Sciatic nerve (tissue), 2 donors: Measurements from ENCODE around the gene MAP7. TPM values are rescaled to one million over a fixed set of nuclear protein-coding genes. Genes with fewer than 3 reads are reported as not detected.
"Not testable (repeated sequence)": the region's sequence is repeated elsewhere in the genome, so short reads cannot be mapped to it uniquely, and the experiment has no call there.

Source experiments
- ATAC-seq: fragments of 200-7000 bp; cut with Tn5 transposase; one replicate; pipeline ENCODE4 v1.9.1; 2020; ENCODE audit warnings: mild to moderate bottlenecking, moderate library complexity
- DNase-seq: peaks from one replicate; pipeline ENCODE4 v3.0.0-alpha.2; 2020; ENCODE audit warnings: low spot score
- intact Hi-C: fragments of 100-400 bp; cut with DNase I; formaldehyde crosslinking; loops from one replicate; pipeline ENCODE4 v1.14.2; 2022
- total RNA-seq: library from RNA; stranded (reverse); fragmentation: NEBNext Ultra II Directional; extraction: Animal tissue kit (Norgen Biotek cat#: 25700); gene quantifications from one replicate; pipeline ENCODE4 v1.2.1, GENCODE V29; 2021
- donor health status: DM: no; HTN: no; CAD: no.
- donor health status: DM: no; HTN: no; CAD: no.

MAP7 gene
- total RNA-seq, 1 donor from 2014 or later, result 1.2 TPM

DNA sequence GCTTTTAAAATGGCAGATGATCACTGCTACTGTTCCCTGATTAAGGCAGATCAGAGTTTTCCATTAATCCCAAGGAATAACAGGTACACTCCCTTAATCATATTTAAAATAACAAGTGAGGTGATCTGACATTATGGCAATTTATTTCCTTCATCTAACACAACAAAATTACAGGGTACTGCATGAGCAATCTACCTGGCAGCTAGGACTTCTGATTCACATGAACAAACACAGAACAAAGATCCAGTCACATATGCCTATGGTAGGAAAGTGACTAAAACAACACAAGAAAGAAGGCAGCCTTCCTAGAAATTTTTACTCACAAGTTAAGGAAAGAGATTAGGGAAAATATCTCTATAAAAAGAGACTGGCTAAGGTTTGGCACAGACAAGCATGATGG, 33.2 kb downstream of the MAP7 start:
- DNase-seq, result no peak
- no peak for ATAC-seq
- intact Hi-C loops, result no loop called here

DNA sequence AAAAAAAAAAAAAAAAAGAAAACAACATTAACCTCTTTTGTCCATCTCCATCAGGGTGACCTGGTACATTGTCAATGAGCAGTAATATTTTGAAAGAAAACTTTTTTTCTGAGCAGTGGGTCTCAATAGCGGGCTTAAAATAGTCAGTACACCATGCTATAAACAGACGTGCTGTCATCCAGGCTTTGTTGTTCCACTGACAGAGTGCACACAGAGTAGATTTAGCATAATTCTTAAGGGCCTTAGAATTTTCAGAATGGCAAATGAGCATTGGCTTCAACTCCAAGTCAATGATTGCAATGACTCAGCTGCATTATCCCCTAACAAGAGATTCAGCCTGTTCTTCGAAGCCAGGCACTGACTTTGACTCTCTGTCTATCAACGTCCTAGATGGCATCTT, 35.6 kb downstream of the MAP7 start:
- ATAC-seq (no peak), DNase-seq (no peak)
- intact Hi-C loops, result no loop called here

DNA sequence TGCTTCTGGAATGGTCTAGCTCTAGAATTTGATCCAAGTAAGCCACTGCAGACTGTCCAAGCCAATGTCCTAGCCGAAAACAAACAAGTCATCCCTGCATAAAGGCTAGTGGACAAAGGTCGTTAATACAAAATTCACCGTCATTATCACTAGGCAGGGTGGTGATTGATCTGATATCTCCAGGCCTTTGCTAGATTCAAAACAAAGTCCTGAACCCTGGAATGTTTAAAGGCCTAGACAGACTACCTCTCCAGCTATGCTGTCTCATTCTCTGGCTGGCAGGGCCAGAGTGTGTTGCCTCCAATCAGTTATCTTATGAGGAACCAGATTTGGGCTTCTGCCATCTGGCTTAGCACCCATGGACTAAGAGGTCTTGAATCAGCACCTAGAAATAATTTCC, 38.3 kb downstream of the MAP7 start:
- DNase-seq (no peak), ATAC-seq (no peak)
- intact Hi-C loops, result no loop called here

DNA sequence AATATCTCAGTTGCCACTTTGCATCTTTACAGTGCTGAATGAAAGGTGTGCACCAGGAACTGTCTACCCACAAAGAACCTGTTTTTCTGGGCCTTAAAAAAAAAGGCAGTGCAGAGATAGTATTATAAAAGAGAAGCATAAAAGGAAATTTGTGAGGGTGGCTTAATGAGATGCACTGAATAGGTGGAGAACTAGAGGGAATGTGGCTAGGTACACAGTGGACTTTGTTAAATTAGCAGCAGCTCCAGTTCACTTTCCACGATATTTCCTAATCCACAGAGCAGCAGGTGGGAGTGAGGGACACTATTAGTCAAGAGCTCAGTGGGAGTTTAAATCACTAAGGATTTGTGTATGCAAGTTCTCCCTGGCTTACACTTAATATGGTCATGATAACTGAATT, 38.8 kb downstream of the MAP7 start:
- no peak for ATAC-seq
- DNase-seq, result no peak
- intact Hi-C loops, result no loop called here

DNA sequence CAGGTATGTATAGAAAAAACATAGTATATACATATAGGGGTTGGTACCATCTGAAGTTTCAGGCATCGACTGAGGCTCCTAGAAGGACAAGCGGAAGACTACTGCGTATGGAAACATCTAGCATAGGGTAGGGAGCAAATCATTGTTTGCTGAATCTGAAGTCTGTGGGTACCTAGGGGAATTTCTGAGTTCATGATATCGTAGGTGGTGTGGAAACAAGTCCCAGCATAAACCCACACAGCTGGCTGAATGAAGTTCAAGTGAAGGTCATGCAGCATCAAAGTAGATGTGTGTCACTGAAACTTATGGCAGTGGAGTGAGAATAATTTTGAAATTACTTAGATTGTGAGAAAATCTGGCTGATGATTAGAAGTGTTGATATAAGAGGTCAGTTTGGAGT, 39.4 kb downstream of the MAP7 start:
- intact Hi-C loops, result no loop called here
- ATAC-seq (no peak), DNase-seq (no peak)

DNA sequence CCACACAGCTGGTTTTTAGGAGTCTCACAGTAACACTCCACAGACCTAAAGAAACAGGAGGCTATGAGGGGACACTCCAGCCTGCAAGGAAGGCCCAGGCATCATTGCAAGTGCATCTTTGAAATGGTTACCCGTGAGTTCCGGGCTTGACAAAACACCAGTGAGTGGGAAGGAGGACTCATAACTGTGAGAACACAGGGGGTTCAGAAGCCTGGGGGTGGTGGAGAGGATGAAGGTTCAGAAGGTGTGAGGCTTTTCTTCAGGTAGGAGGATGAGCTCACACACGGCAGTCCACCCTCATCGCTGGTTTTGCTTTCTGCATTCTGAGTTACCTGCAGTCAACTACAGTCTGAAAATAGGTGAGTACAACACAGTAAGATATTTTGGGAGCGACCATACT, 39.9 kb downstream of the MAP7 start:
- no peak for ATAC-seq
- no peak for DNase-seq
- intact Hi-C loops, result no loop called here

DNA sequence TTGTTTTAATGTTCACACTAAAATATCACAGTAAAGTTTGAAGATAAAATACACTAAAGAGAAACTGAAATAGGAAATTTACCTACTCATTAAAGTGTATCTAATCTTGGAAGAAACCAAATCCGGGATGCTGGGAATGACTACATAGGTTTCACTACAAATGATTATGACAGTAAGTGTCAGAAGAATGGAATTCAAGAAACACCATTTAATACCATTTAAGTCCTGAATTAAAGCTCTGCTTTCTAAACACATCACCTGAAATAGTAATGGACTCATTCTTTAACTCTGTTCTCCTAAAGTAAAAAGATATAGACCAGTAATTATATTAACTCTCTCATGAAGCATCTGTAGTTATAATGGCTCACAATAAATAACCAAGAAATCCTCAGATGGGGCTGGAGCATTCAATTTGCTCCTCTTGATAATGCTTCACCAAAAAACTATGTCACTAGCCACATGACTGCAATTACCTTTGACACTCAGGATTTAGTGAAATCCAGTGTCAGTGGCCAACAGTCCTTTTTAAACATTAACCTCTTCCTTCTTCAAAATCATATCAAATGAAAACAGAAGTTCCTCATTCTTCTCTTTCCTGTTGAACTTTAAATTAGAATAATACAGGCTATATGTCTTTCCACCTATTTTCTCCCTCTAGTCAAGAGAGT, 41.4 kb downstream of the MAP7 start:
- DNase-seq, result no peak
- intact Hi-C loops, result no loop called here
- ATAC-seq, result no peak

DNA sequence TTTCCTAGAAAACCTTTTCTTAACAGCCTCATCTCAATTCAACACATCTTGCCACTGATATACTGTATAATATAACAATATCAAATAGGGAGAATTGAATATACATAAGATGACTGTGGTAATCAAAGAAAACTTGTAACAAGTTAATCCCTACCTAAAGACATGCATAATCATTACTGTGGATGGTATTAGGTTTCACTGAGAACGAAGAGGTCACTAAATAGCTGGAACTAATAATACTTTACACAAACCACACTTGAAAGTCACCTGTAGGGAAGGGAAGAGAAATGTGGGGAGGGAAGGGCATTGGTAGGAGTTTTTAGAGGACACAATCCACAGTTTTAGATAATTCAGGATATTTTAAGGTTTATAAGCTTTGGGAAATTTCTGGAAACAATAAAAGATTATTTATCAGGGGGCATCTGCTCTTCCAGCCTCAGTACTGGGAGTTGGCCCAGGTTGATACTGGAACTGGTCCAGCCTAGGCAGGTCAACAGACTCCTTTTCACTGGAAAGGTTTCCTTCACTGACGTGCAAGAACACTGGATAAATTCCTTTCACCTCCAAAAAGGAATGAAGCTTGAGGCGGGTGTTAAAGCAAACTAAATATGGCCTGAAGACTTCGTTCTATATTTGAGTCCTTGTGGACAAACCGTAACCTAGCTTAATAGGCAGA, 44.0 kb downstream of the MAP7 start:
- ATAC-seq (no peak), DNase-seq (no peak)
- intact Hi-C loops, result no loop called here

DNA sequence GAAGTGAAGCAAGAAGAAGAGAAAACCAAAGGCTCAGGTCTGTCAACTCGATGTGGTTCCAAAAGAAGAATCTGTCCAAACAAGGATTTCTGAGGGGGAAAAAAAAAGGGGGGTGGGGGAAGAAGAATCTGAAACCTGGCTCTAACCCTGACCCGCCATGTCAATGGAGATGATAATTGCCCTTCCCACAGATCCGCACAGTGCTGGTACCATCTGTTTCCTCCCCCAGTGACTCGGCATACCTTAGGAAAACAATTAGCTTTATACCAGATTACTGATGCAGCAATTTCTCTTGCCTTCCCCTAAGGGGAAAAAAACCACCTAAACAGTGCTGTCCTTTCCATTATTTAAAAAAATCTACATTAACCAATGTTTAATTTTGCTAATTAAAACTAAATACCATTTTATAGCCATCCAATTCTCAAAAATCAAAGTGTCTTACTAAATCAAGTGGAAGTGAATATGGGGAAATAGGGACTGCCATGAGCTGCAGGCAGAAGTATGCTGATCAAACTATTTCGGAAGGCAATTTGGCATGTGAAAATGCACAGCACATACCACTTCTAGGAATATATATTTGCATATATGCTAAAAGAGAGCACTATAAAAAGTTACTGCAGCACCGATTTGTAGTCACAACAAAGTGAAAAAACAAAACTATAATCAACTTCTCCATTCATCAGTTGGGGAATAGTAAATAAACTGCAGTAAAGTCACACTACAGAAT, 46.8 kb downstream of the MAP7 start:
- intact Hi-C loops, result no loop called here
- no peak for ATAC-seq
- DNase-seq, result no peak

DNA sequence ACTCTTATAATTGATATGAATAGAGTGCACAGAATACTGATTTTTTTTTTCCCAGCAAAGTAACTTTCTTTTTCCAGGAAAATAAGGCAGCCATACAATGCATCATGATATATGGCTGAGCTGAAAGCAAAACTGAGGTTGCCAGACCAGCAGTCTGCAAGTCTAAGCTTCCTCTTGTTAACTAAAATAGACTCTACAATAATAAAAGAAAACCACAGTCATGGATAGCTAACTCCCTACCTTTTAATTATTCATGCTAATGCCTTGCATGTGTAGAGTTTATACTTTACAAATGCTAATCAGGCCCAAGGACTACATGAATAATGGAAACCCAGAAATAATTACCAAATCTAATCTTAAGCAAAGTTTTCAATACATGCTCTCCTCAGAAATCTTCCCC, 47.4 kb downstream of the MAP7 start:
- DNase-seq, result no peak
- intact Hi-C loops, result no loop called here
- ATAC-seq, result no peak

DNA sequence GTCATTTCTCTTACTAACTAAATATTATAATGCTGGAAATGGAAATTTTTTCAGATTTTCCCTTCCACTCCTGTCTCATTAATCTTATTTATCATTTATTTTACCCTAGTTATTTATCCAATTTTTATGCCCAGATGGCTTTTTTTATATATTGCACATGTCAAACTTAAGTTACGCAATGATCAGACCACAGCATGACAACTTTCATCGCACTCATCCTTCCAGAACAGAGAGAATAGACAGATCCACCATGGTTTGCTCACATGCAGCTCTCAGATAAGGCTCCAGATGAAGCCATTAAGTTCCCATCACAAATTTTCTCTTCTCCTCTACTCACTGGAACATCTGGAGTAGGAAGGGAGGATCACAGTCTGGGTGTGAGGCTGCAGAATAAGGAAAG, 48.7 kb downstream of the MAP7 start:
- no peak for DNase-seq
- ATAC-seq, result no peak
- intact Hi-C loops, result no loop called here

DNA sequence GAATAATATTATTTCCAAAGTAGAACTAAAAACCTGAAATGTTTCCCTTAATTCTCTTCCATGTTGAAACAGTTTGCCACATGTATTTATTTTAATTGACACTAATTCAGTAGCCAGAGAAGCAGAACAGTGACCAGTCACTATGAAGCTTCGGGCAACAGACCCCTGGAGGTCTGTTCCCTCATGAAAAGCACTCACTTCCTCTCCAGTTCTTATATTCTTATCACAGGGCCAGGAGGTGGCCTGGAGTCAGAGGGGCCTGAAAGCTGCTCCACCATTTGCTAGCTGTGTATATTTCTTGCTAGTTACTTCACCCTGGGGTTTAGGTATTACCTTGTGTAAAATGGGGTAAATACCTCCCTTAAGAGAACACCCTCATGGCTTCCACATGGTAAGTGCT, 49.1 kb downstream of the MAP7 start:
- DNase-seq, result no peak
- ATAC-seq, result no peak
- intact Hi-C loops, result no loop called here

DNA sequence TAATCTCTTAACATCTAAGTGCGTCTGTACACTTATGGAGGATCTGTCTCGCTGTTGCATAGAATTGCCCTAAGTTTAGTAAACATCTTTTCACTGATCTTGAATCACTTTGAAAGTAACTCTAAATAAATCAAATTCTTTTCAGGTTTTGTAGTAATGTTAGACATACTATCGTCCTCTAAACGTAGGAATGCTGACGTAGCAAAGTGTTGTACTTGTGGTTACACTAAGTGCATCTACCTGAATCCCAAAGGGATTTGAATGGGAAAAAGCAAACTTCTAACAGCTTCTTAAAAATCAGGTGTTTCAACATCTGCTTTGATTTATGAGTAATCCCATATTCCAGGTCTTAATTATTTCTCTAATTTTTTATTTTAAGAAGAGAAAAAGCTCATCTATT, 49.8 kb downstream of the MAP7 start:
- no peak for ATAC-seq
- intact Hi-C loops, result no loop called here
- DNase-seq, result no peak

DNA sequence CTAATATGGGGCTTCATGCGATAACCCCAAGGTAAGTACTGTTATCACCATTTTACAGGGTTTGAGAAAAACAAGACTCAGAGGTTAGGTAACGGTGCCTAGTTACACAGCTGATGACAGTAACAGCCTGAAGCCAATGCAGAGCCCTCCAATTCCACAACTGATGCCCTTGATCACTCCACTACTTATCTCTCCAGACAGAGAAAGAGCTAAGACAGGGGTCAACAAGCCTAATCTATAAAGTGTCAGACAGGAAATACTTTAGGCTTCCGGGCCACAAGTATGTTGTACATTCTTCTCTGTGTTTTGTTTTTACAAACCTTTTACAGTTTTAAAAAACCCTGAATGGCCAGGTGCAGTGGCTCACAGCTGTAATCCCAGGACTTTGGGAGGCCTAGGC, 50.9 kb downstream of the MAP7 start:
- DNase-seq, result no peak
- intact Hi-C loops, result no loop called here
- no peak for ATAC-seq

DNA sequence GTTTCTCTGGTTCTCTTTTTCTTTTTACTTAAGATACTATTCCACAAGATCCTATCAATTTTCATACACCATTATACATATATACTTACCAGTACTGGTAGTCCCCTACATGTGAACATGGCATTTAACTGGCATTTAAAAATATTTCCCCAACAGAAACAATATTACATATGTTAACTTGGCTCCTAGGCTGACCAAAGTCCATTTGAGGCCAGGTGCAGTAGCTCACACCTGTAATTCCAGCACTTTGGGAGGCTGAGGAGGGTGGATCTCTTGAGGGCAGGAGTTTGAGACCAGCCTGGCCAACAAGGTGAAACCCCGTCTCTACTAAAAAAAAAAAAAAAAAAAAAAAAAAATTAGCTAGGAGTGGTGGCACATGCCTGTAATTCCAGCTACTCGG, 53.8 kb downstream of the MAP7 start:
- DNase-seq, intact Hi-C loops, ATAC-seq: not testable (repeated sequence)

DNA sequence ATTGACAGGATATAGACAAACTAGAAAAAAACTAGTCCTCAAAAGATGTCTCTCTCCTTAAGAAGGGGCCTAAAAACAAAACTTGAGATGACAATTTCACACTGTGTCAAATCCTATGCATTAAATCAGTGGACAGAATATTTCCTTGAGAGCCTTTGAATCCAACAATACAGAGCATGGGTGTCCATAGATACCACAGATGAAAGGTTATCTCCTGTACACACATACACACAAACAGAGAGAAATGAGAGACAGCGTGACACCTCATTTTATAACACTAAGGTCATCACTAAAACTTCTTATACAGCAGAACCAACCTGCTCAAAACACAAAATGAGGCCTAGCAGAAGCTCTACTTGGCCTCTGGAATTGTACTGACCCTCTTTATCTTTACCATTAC, 55.5 kb downstream of the MAP7 start:
- intact Hi-C loops, result no loop called here
- ATAC-seq (no peak), DNase-seq (no peak)

DNA sequence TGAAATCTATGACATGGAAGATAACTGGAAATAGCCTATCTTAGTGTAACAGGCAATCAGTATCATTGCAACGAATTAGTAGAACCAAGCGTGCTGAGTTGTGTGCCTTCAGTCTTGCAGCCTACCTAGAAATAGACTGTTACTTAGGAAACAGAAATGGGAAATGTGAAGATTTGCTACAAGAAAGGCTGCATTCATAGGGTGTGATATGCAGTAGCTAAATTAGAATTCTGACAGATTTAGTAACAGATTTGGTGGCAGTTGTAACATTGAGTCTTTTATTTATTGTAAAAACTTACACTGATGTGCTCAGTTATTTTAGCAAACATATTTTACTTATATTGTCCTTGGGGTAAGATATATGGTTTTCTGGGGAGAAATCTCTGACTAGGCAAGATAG, 56.2 kb downstream of the MAP7 start:
- DNase-seq (no peak), ATAC-seq (no peak)
- intact Hi-C loops, result no loop called here

DNA sequence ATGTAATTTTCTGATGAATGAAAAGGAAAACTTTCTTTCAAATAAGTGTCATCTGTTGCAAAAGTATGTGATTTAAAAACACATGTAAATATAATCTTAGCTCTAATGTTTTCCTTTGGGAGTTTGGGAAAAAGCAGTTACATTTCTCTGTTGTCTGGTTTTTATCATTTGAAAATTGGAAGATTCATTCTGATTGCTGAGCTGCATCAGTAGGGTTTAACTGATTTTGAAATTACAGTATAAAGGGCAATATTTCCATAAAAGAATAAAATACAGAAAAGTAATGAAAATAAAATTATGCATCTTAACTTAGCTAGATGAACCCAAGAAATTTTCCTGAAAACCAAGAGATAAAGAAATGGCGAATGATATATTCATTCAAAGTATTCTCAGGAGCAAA, 57.8 kb downstream of the MAP7 start:
- intact Hi-C loops, result no loop called here
- no peak for ATAC-seq

DNA sequence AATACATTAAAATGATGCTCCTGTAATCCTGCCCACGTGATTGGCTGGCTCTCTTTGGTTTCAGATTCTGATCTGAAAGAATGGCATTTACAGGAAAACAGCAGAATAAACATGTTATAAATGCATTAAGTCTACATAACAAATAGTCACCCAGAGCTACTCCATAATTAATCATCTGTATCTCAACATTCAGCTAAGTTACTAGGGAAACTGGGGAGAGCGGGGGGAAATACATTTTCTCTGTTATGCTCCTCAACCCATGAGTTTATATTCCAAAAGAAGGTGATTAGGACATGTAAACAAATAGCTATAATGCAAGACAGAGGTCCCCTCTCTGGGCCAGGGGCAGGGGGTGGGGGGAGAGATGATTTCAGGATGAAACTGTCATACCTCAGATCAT, 58.5 kb downstream of the MAP7 start:
- intact Hi-C loops, result no loop called here
- DNase-seq, result no peak
- no peak for ATAC-seq

More for the DNA sequence above, 57.8 kb downstream of the MAP7 start:
- no peak for DNase-seq

DNA sequence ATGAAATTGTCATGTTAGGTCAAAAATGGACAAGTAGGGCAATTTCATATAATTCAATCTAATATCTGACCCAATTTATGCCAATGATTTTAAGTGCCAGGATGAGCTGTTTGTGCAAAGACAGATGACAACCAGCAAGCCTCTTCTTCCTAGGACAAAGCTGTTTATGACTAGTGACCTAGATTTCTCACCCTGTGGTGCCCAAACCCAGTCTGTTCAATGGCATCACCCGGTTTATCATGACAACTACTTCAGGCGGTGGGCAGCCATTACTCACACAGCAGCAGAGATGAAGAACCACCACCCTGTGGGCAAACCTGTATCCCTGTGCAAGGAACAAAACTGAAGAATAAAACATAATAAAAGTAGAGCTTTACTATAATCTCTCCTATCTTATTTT, 59.0 kb downstream of the MAP7 start:
- intact Hi-C loops, result no loop called here
- ATAC-seq, result no peak
- DNase-seq, result no peak

DNA sequence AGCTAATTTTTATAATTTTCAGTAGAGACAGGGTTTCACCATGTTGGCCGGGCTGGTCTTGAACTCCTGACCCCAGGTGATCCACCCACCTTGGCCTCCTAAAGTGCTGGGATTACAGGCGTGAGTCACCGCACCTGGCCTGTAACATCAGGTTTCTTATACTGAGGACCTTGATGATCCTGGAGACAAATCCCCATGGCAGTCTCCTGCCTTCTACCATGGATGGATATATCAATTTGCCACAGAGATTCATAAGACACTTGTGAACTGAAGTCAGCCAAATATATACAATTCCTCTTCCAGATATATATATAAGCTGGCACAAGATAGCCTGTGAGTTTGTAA, 60.6 kb downstream of the MAP7 start:
- ATAC-seq, DNase-seq, intact Hi-C loops: not testable (repeated sequence)
